HG02610 (cell line): ENCODE data around the gene ITPK1.

Source experiments
- ATAC-seq: cut with Tn5 transposase; IDR thresholded peaks from one replicate; pipeline ENCODE4 v1.9.1; 2021; ENCODE audit warnings: mild to moderate bottlenecking, moderate library complexity; ENCODE audit not compliant: unreplicated experiment

ITPK1 gene

DNA sequence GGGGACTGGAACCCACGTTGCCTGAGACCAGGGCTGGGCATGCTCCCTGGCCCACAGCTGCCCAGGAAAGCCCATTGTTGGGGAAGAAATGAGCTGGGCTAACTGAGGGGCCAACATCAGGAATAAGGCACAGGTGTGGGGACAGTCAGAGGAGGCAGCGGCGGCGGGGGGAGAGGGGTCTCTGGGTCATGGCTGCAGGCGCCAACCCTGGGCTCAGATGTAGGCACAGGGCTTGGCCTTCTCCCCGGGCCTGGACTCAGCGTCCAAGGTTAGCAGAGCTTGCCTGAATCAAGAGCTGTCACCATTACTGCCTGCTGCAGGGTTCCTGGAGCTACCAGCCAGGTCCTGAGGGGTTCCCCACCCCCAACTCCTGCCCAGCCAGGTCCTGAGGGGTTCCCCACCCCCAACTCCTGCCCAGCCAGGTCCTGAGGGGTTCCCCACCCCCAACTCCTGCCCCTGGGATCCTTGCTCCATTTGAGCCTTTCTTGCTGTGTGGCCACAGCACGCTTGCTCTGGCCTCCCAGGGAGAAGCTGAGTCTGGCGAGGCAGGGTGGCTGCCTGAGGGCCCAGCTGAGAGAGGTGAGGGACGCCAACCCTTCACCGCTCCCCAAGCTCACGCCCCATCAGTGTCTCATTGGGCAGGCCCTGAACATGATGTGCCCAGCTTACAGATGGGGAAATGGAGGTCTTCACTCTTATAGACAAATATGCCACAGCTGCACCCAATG, 186.6 kb downstream of the ITPK1 start:
- no peak for ATAC-seq

DNA sequence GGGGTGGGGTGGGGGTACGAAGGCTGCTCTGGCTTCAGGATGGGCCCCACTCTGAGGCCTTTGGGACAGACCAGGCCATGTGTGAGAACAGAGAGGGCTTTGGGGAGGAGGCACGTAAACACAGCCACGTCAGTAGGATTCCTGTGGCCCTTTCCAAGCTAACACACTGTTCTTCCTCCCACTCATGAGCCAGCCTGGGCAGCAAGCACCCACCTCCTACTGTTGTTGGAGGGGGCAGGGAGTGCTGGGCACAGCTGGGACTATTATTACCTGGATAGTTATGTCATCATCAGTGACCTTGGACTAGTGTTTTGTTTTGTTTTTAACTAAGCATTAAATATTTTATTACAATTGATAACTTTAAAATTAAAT, 187.5 kb downstream of the ITPK1 start:
- no peak for ATAC-seq

- no peak for ATAC-seq
These were observed 188.1 kb downstream of the ITPK1 start for GRCh38 chr14:92927349-92928257.

DNA sequence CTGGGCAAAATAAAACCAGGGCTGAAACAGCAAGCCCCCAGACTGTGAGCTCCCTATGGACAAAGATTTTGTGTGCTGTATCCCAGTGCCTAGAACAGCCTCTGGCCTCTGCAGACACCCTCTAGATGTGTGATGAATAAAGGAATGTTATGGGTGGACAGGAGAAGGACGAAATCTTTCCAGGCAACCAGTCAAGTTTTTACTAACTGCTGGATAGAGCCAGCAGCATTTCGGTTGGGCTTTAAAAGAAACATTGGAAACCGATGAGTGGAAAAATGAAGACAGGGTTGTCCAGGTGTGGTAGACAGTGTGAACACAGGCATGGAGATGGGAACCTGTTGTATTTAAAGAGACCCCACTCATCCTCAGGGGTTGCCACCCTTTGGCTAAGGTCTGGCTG, 188.8 kb downstream of the ITPK1 start:
- no peak for ATAC-seq

- no peak for ATAC-seq
These were observed 189.4 kb downstream of the ITPK1 start for GRCh38 chr14:92926180-92926845.

DNA sequence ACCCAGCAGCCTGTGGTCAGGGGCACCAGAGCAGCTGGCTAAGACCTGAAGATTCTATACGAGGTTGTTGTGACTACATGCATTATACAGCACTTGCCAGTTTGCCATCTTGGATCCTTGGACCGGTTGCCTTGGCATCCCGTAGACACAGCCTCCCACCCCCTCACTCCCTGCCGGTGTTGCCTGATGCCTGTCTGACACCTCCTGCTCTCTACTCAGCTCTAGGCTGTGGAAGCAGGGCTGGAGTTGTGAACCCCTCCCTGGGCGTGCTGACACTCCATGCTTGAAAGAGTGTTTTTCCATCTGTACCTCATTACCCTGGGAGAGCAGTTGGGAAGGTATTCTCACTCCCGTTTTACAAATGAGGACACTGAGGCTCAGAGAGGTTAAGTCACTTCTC, 190.3 kb downstream of the ITPK1 start:
- no peak for ATAC-seq

DNA sequence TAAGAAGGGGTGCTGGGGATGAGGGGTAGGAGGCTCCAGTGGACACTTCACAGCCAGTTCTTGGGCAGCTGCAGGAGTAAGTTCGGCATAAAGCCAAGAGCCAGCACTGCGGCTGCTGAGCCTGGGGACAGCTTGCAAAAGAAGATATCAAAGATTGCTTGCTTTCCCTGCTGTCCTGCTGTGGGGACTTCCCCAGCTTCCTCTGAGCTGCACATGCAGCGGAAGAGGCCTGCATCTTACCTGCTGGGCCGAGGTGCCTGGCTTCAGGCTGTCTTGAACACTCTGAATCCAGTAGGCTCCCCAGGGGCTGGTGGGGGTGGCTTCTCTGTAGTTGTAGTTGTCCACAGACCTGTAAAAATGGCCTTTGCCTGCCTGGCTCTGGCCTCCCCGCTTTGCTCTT, 191.5 kb downstream of the ITPK1 start:
- no peak for ATAC-seq

GRCh38 chr14:92923744-92924103, 192.0 kb downstream of the ITPK1 start:
- no peak for ATAC-seq

GRCh38 chr14:92922883-92923743, 192.6 kb downstream of the ITPK1 start, which contains the start of gene CHGA:
Gene CHGA, plus strand, starts transcription at chr14:92923150. Its CDS starts 210 bp downstream, at chr14:92923360.
- no peak for ATAC-seq

- ATAC-seq = no peak
These were observed 193.5 kb downstream of the ITPK1 start for GRCh38 chr14:92922155-92922735.

- ATAC-seq = no peak
These were observed 195.7 kb downstream of the ITPK1 start for GRCh38 chr14:92920001-92920400.

- no peak for ATAC-seq
These were observed 197.8 kb downstream of the ITPK1 start for GRCh38 chr14:92917956-92918355.

DNA sequence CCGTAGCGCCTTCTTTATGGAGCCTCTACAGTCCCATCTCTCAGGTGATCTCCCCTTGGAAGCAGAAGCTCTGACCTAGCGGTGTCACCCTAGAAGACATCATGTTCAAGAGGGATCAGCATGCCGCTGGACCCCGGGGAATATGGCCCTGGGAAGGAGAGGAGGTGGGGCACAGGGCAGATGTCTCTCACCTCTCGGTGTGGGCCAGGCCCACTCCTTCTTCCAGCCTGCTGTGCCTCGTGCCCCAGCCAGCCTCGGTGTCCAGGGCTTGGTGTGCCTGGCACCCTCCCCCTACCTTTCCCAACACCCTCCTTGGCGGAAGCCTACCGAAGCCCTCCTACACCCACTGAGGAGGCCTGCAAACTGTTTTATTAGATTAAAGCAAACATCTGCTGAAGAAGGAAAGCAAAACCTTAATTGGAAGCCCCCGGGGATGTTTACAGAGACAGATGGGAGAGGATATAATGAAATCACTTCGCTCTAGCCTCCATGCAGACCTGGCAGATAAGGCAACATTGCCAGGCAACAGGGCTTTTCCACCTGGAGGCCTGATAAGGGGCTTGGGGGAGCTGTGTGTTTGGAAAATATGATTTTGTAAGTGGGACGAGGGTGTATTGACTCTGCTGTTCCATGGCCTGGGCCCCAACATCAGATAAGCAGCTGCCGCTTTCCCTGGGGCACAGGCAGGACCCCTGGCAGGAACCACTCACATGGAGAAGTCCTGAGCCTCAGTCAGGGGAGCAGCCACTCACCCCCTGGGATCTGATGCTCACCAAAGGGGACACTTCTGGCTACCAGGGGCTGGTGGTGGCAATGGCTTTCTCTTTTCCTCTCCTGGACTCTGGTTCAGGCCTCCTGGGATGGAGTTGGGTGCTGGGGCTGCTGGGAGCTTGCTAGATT, 198.4 kb downstream of the ITPK1 start:
- ATAC-seq = no peak

GRCh38 chr14:92916201-92916600, 199.5 kb downstream of the ITPK1 start:
- no peak for ATAC-seq

DNA sequence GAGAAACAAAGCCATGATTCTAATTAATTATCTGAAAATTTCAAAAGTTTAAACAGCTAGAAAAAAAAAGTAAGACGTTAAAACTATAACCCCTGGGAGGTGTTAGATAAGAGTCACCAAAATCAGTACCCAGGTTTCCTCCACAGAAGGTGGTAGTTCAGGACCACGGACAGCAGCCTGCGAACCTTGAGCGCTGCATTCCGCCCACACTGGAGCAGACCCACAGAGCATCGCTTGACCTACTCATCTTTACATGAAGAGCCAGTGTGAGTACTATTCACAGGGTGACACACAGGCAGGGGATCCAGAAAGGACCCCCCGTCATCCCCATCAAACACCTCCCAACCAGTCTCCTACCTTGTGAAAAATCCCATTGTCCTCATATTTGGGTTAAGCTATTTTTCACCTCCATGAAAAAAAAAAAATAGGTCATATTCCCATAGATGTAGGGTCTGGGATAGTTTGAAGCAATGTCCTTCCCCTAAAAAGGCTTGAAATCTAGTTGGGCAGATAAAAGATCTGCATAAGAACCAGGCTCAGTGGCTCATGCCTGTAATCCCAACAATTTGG, 201.6 kb downstream of the ITPK1 start:
- no peak for ATAC-seq

- no peak for ATAC-seq
These were observed 208.3 kb downstream of the ITPK1 start for GRCh38 chr14:92907316-92907911.

- no peak for ATAC-seq
These were observed 208.9 kb downstream of the ITPK1 start for GRCh38 chr14:92906823-92907222.

DNA sequence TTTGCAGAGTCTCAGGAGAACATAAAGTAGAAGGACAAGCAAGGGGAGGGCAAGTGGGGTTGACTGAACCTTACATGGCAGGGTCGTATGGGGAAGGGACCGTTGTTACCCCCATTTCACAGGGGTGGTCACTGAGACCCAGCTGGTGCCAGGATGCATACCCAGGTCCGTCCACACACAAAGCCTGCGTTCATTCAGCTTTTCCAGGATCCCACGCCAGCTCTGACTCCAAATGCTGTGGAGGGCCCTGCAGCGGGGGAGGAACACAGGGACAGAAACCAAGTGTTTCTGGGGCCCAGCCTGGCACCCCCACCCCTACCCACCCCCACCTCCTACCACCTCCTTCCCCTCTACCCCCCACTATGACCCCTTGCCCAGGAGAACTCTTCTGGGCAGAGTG, 209.3 kb downstream of the ITPK1 start:
- ATAC-seq = no peak

DNA sequence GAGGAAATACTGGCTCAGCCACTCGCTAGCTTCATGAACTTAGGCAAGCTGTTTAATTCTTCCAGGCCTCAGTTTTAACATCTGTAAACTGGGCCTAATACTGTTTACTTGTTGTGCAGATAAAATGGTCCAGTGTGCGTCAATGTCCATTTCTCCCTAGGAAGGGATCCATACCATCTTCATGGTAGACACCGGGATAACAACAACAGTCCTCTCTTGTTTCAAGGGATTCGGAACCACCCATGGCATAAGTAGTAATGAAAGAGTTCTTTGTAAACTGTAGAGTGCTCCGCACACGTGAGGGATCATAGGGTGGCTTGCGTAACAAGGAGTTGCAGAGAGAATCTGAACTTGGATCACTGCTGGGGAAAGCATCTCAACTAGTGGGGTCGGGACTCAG, 210.1 kb downstream of the ITPK1 start:
- no peak for ATAC-seq
